HEK293 (cell line): ENCODE measurements around the gene CPLX3.

Source experiments
- CTCF ChIA-PET: fragments of 350-600 bp; formaldehyde crosslinking; extraction: SDS; loops from one replicate; lab custom pipeline; 2021; ENCODE audit warnings: antibody characterized with exemption; lab: Yijun Ruan, JAX
- POLR2A ChIA-PET: fragments of 300-600 bp; formaldehyde crosslinking; extraction: SDS; loops from one replicate; lab custom pipeline; 2020; ENCODE audit warnings: antibody characterized with exemption, inconsistent platforms; lab: Yijun Ruan, JAX
- H3K27ac ChIP-seq: fragments of 200-500 bp; sonication (Bioruptor generic); 2 replicates; pipeline ENCODE4 v1.5.1; 2014; ENCODE audit warnings: low read depth, low read length, control low read depth, inconsistent platforms; ENCODE audit errors: extremely low read depth
- H3K36me3 ChIP-seq, 2 experiments: fragments of 200-500 bp in 1 of 2; sonication (Bioruptor generic) in 1 of 2; 1 replicate in 1 of 2; 2 replicates in 1 of 2; pipeline ENCODE4 v1.5.1; 2014 to 2017; ENCODE audit warnings: inconsistent platforms in 2 of 2, low read length in 2 of 2; ENCODE audit not compliant: control insufficient read depth in 2 of 2, insufficient read depth in 1 of 2
- H3K4me1 ChIP-seq: fragments of 200-500 bp; sonication (Bioruptor generic); 2 replicates; pipeline ENCODE4 v1.5.1; 2014; ENCODE audit warnings: mild to moderate bottlenecking, low read length, inconsistent platforms; ENCODE audit not compliant: control insufficient read depth, insufficient read depth
- H3K4me3 ChIP-seq: 2 replicates; pipeline ENCODE4 v1.5.1; 2011; ENCODE audit warnings: low read depth, mild to moderate bottlenecking, control low read depth, low read length, moderate library complexity
- H3K9me3 ChIP-seq: fragments of 200-500 bp; sonication (Bioruptor generic); 2 replicates; pipeline ENCODE4 v1.5.1; 2014; ENCODE audit warnings: low read depth, low read length, inconsistent platforms; ENCODE audit not compliant: control insufficient read depth, insufficient read depth
- ATF2 ChIP-seq: fragments of 450-650 bp; formaldehyde crosslinking; IDR thresholded peaks from 2 replicates; pipeline ENCODE4 v1.5.1; 2016; ENCODE audit warnings: missing biosample characterization, missing genetic modification characterization, low read depth
- FEZF1 ChIP-seq: fragments of 450-650 bp; formaldehyde crosslinking; IDR thresholded peaks from 2 replicates; pipeline ENCODE4 v1.5.1; 2016; ENCODE audit warnings: missing biosample characterization, missing genetic modification characterization
- GLIS1 ChIP-seq: fragments of 450-650 bp; formaldehyde crosslinking; IDR thresholded peaks from 2 replicates; pipeline ENCODE4 v1.5.1; 2016; ENCODE audit warnings: missing biosample characterization, missing genetic modification characterization
- KLF7 ChIP-seq: fragments of 450-650 bp; formaldehyde crosslinking; IDR thresholded peaks from 2 replicates; pipeline ENCODE4 v1.5.1; 2016; ENCODE audit warnings: missing biosample characterization, missing genetic modification characterization, borderline replicate concordance
- ZBTB11 ChIP-seq: fragments of 450-650 bp; formaldehyde crosslinking; conservative IDR thresholded peaks from 2 replicates; pipeline ENCODE4 v1.5.1; 2016; ENCODE audit warnings: low read depth, missing biosample characterization, missing genetic modification characterization
- ZBTB6 ChIP-seq: fragments of 450-650 bp; formaldehyde crosslinking; IDR thresholded peaks from 2 replicates; pipeline ENCODE4 v1.5.1; 2017; ENCODE audit warnings: missing biosample characterization, missing genetic modification characterization
- ZIC2 ChIP-seq: fragments of 450-650 bp; formaldehyde crosslinking; IDR thresholded peaks from 2 replicates; pipeline ENCODE4 v1.5.1; 2016; ENCODE audit warnings: missing biosample characterization, missing genetic modification characterization
- ZNF112 ChIP-seq: fragments of 450-650 bp; formaldehyde crosslinking; IDR thresholded peaks from 2 replicates; pipeline ENCODE4 v1.5.0; 2017; ENCODE audit warnings: missing biosample characterization, missing genetic modification characterization
- ZNF16 ChIP-seq: fragments of 450-650 bp; formaldehyde crosslinking; IDR thresholded peaks from 2 replicates; pipeline ENCODE4 v1.5.1; 2016; ENCODE audit warnings: low read depth, missing biosample characterization, missing genetic modification characterization
- ZNF175 ChIP-seq: fragments of 450-650 bp; formaldehyde crosslinking; IDR thresholded peaks from 2 replicates; pipeline ENCODE4 v1.5.1; 2016; ENCODE audit warnings: missing biosample characterization, missing genetic modification characterization
- ZNF211 ChIP-seq: fragments of 450-650 bp; formaldehyde crosslinking; IDR thresholded peaks from 2 replicates; pipeline ENCODE4 v1.5.1; 2016; ENCODE audit warnings: low read depth, missing biosample characterization, missing genetic modification characterization
- ZNF423 ChIP-seq: fragments of 450-650 bp; formaldehyde crosslinking; IDR thresholded peaks from 2 replicates; pipeline ENCODE4 v1.5.1; 2016; ENCODE audit warnings: missing biosample characterization, missing genetic modification characterization
- ZNF600 ChIP-seq: fragments of 450-650 bp; formaldehyde crosslinking; IDR thresholded peaks from 2 replicates; pipeline ENCODE4 v1.5.1; 2016; ENCODE audit warnings: missing biosample characterization, missing genetic modification characterization
- ZNF645 ChIP-seq: fragments of 450-650 bp; formaldehyde crosslinking; IDR thresholded peaks from 2 replicates; pipeline ENCODE4; 2016; ENCODE audit warnings: missing biosample characterization, missing genetic modification characterization
- ZNF664 ChIP-seq: fragments of 450-650 bp; formaldehyde crosslinking; IDR thresholded peaks from 2 replicates; pipeline ENCODE4 v1.5.1; 2016; ENCODE audit warnings: missing biosample characterization, missing genetic modification characterization
- ZNF701 ChIP-seq: fragments of 450-650 bp; formaldehyde crosslinking; IDR thresholded peaks from 2 replicates; pipeline ENCODE4 v1.5.1; 2016; ENCODE audit warnings: missing biosample characterization, missing genetic modification characterization

Gene CPLX3

GRCh38 chr15:74828835-74829234 is 2.4 kb downstream of the CPLX3 start:
- no peak overlapping the region for H3K4me3 ChIP-seq
- ChIA-PET POLR2A (no interaction called here), CTCF (interaction anchor here (0.6 to 8.3 kb wide), 6 partner anchors 10 to 196 kb away, joined by 3 to 63 read pairs (median 3); no protein-coding TSS in a partner anchor)
- H3K9me3 ChIP-seq: no peaks in the 10 kb centered on the region
- TF ChIP-seq ZNF600 (tag by site-specific recombination) (peak; percentile 89), GLIS1 (tag by site-specific recombination) (peak; percentile 91), ZNF16 (tag by site-specific recombination) (no peak)
- H3K4me1 ChIP-seq: 0 out of 2 replicates have a peak, but pooled peaks cover 2% of the 10 kb centered on the region
- no peak overlapping the region for H3K27ac ChIP-seq
- no peaks in the 10 kb centered on the region for H3K36me3 ChIP-seq

GRCh38 chr15:74829486-74829885 is 3.1 kb downstream of the CPLX3 start:
- TF ChIP-seq ZNF664 (tag by site-specific recombination): peak; percentile 77
- no peak for TF ChIP-seq ZNF423 (tag by site-specific recombination)
- POLR2A ChIA-PET: no interaction called here
- no peak overlapping the region for H3K4me3 ChIP-seq
- H3K27ac ChIP-seq: no peak overlapping the region
- CTCF ChIA-PET: interaction anchor here (0.7 to 8.3 kb wide), 4 partner anchors 18 to 197 kb away, joined by 3 to 63 read pairs (median 4); no protein-coding TSS in a partner anchor
- no peaks in the 10 kb centered on the region for H3K9me3 ChIP-seq
- H3K4me1 ChIP-seq: 0 out of 2 replicates have a peak, but pooled peaks cover 2% of the 10 kb centered on the region
- no peaks in the 10 kb centered on the region for H3K36me3 ChIP-seq

- H3K9me3 ChIP-seq: no peaks in the 10 kb centered on the region
- TF ChIP-seq ZNF645 (tag by site-specific recombination) (no peak), ZNF16 (tag by site-specific recombination) (no peak), ZNF701 (tag by site-specific recombination) (no peak), FEZF1 (no peak), KLF7 (tag by site-specific recombination) (no peak), ZNF175 (tag by site-specific recombination) (no peak), ZBTB6 (tag by site-specific recombination) (0 out of 2 replicates have a peak, but pooled peaks have one; percentile 24), ATF2 (tag by site-specific recombination) (no peak), ZIC2 (tag by site-specific recombination) (0 out of 2 replicates have a peak, but pooled peaks have one; percentile 27)
- TF ChIP-seq, all 188 proteins: peak for 2
- no peak overlapping the region for H3K27ac ChIP-seq
- H3K4me3 ChIP-seq: no peak overlapping the region
- 0 out of 2 replicates have a peak, but pooled peaks cover 2% of the 10 kb centered on the region for H3K4me1 ChIP-seq
- ChIA-PET CTCF (interaction anchor here (1.3 to 8.3 kb wide), 3 partner anchors 30 to 60 kb away, joined by 5 to 63 read pairs (median 6); no protein-coding TSS in a partner anchor), POLR2A (no interaction called here)
- no peaks in the 10 kb centered on the region for H3K36me3 ChIP-seq
These were observed 3.6 kb downstream of the CPLX3 start for GRCh38 chr15:74829991-74830390.

DNA sequence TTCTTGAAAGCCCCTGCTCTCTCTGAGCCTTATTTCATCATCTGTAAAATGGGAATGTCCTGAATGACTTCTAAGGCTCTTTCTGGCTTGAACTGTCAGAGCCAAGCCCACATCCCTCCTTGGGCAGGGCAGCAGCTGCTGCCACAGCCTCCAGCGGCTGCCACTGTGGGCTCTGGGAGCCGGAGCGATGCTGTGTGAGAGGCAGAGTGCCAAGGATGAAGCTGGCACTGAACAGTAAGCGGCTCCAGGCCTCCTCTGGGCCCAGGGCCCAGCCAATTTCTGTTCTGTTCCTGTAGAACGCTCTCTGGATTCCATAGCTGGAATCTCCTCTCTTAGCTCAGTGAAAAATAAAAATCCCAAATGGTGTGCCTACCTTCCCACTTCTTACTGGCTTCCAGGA is 4.4 kb downstream of the CPLX3 start:
- no peak overlapping the region for H3K27ac ChIP-seq
- CTCF ChIA-PET: interaction anchor here (0.9 to 8.3 kb wide), 5 partner anchors 11 to 119 kb away, joined by 3 to 63 read pairs (median 5); no protein-coding TSS in a partner anchor
- POLR2A ChIA-PET: no interaction called here
- peaks cover 0 to 6% of the 10 kb centered on the region in 2 experiments; a peak in 1 of 3 replicates for H3K36me3 ChIP-seq
- H3K4me3 ChIP-seq: no peak overlapping the region
- H3K4me1 ChIP-seq: 0 out of 2 replicates have a peak, but pooled peaks cover 2% of the 10 kb centered on the region
- no peaks in the 10 kb centered on the region for H3K9me3 ChIP-seq
- TF ChIP-seq ZNF175 (tag by site-specific recombination) (no peak), ZNF112 (tag by site-specific recombination) (no peak), ZNF211 (tag by site-specific recombination) (0 out of 2 replicates have a peak, but pooled peaks have one; percentile 6), ZBTB11 (tag by site-specific recombination) (no peak)
